HG03342 (cell line): ENCODE results near the gene LRRC8A.
"Not testable (repeated sequence)": the region's sequence is repeated elsewhere in the genome, so short reads cannot be mapped to it uniquely, and the experiment has no call there.

ENCODE experiments used
- ATAC-seq: cut with Tn5 transposase; IDR thresholded peaks from one replicate; pipeline ENCODE4 v1.9.1; 2021; ENCODE audit warnings: mild to moderate bottlenecking, moderate library complexity; ENCODE audit not compliant: unreplicated experiment

LRRC8A gene

GRCh38 chr9:128947527-128948301, 65.8 kb downstream of the LRRC8A start, which contains the start of the genes DOLK and NUP188:
Gene DOLK (minus strand): TSS chr9:128947603. CDS start chr9:128947303, 300 bp downstream.
Gene NUP188 (plus strand): TSS chr9:128947699. CDS start chr9:128947720, 21 bp downstream.
- ATAC-seq = peak; percentile 77

GRCh38 chr9:128961403-128961802, 79.5 kb downstream of the LRRC8A start:
- not testable (repeated sequence) for ATAC-seq
